Mesenchymal stem cell (in vitro differentiated cells and primary cell): Measurements from ENCODE around the gene GLRA3.

ENCODE experiments used
- DNase-seq: peaks from one replicate; pipeline ENCODE4 v3.0.0-alpha.2; 2013
- H2AFZ ChIP-seq: one replicate; pipeline ENCODE4 v1.6.1; 2013; ENCODE audit warnings: low read depth, mild to moderate bottlenecking, control low read depth, inconsistent platforms, low read length, moderate library complexity
- H2AK5ac ChIP-seq: 2 replicates; pipeline ENCODE4 v1.6.1; 2013; ENCODE audit warnings: low read length, moderate library complexity, mild to moderate bottlenecking, inconsistent platforms; ENCODE audit not compliant: severe bottlenecking
- H2BK120ac ChIP-seq: one replicate; pipeline ENCODE4 v1.6.1; 2013; ENCODE audit warnings: low read depth, mild to moderate bottlenecking, inconsistent platforms, low read length, moderate library complexity
- H2BK12ac ChIP-seq, 2 experiments: one replicate each; pipeline ENCODE4 v1.6.1; 2013; ENCODE audit warnings: inconsistent platforms in 2 of 2, low read length in 2 of 2, mild to moderate bottlenecking in 2 of 2, moderate library complexity in 2 of 2, control low read depth in 1 of 2
- H2BK15ac ChIP-seq: one replicate; pipeline ENCODE4 v1.6.1; 2013; ENCODE audit warnings: mild to moderate bottlenecking, low read depth, inconsistent platforms; ENCODE audit not compliant: poor library complexity, severe bottlenecking
- H2BK5ac ChIP-seq: 2 replicates; pipeline ENCODE4 v1.6.1; 2013; ENCODE audit warnings: low read depth, mild to moderate bottlenecking, low read length, control low read depth, inconsistent platforms; ENCODE audit not compliant: poor library complexity, severe bottlenecking
- H3K14ac ChIP-seq, 2 experiments: one replicate each; pipeline ENCODE4 v1.6.1; 2013; ENCODE audit warnings: inconsistent platforms in 2 of 2, low read length in 2 of 2, control low read depth in 1 of 2, mild to moderate bottlenecking in 1 of 2, moderate library complexity in 1 of 2
- H3K18ac ChIP-seq, 2 experiments: one replicate each; pipeline ENCODE4 v1.6.1; 2013; ENCODE audit warnings: inconsistent platforms in 2 of 2, low read length in 2 of 2, control low read depth in 1 of 2, low read depth in 1 of 2, mild to moderate bottlenecking in 1 of 2
- H3K23ac ChIP-seq, 2 experiments: one replicate each; pipeline ENCODE4 v1.6.1; 2013; ENCODE audit warnings: inconsistent platforms in 2 of 2, low read length in 2 of 2, mild to moderate bottlenecking in 2 of 2, moderate library complexity in 2 of 2, control low read depth in 1 of 2
- H3K27ac ChIP-seq: 2 replicates; pipeline ENCODE4 v1.5.1; 2013; ENCODE audit warnings: mild to moderate bottlenecking, moderate library complexity, low read length, control low read depth, inconsistent platforms; ENCODE audit not compliant: poor library complexity, severe bottlenecking
- H3K27me3 ChIP-seq, 2 experiments: 2 replicates each; pipeline versions ENCODE4 v1.6.1 to v1.7.0; 2013; ENCODE audit warnings: low read length in 2 of 2, mild to moderate bottlenecking in 2 of 2, moderate library complexity in 2 of 2, control low read depth in 1 of 2, inconsistent platforms in 1 of 2; ENCODE audit not compliant: control insufficient read depth in 1 of 2, insufficient read depth in 1 of 2
- H3K36me3 ChIP-seq, 2 experiments: 2 replicates each; pipeline versions ENCODE4 v1.6.1 to v1.7.0; 2013; ENCODE audit warnings: low read length in 2 of 2, control low read depth in 1 of 2, inconsistent platforms in 1 of 2, low read depth in 1 of 2, mild to moderate bottlenecking in 1 of 2; ENCODE audit not compliant: insufficient read depth in 2 of 2, control insufficient read depth in 1 of 2
- H3K4ac ChIP-seq, 2 experiments: one replicate each; pipeline ENCODE4 v1.6.1; 2013; ENCODE audit warnings: inconsistent platforms in 2 of 2, low read length in 2 of 2, mild to moderate bottlenecking in 2 of 2, moderate library complexity in 2 of 2, control low read depth in 1 of 2, low read depth in 1 of 2
- H3K4me1 ChIP-seq: 2 replicates; pipeline ENCODE4 v1.6.1; 2013; ENCODE audit warnings: low read depth, low read length, control low read depth; ENCODE audit not compliant: control insufficient read depth, insufficient read depth
- H3K4me2 ChIP-seq: 2 replicates; pipeline ENCODE4 v1.6.1; 2013; ENCODE audit warnings: low read length, mild to moderate bottlenecking, inconsistent platforms; ENCODE audit not compliant: poor library complexity, severe bottlenecking
- H3K4me3 ChIP-seq, 2 experiments: 2 replicates each; pipeline versions ENCODE4 v1.5.1 to v1.7.0; 2013; ENCODE audit warnings: low read length in 2 of 2, mild to moderate bottlenecking in 2 of 2, control low read depth in 1 of 2, low read depth in 1 of 2; ENCODE audit not compliant: insufficient read depth in 1 of 2
- H3K79me1 ChIP-seq: replicated peaks from 2 replicates; pipeline ENCODE4 v1.6.1; 2013; ENCODE audit warnings: mild to moderate bottlenecking, control low read depth, low read length, inconsistent platforms; ENCODE audit not compliant: poor library complexity, severe bottlenecking
- H3K9ac ChIP-seq: 2 replicates; pipeline ENCODE4 v1.7.0; 2013; ENCODE audit warnings: mild to moderate bottlenecking, low read length, moderate library complexity
- H3K9me3 ChIP-seq: 2 replicates; pipeline ENCODE4 v1.7.0; 2013; ENCODE audit warnings: mild to moderate bottlenecking, low read length; ENCODE audit not compliant: control insufficient read depth
- H4K8ac ChIP-seq: one replicate; pipeline ENCODE4 v1.6.1; 2013; ENCODE audit warnings: inconsistent platforms, mild to moderate bottlenecking, low read length, moderate library complexity
- H4K91ac ChIP-seq: one replicate; pipeline ENCODE4 v1.6.1; 2013; ENCODE audit warnings: mild to moderate bottlenecking, low read length, inconsistent platforms
- WGBS: methylation state at CpG from one replicate; pipeline ENCODE4 v1.1.7; 2013; ENCODE audit warnings: mixed read lengths; 5-methylcytosine and 5-hydroxymethylcytosine counted together

Gene GLRA3

DNA sequence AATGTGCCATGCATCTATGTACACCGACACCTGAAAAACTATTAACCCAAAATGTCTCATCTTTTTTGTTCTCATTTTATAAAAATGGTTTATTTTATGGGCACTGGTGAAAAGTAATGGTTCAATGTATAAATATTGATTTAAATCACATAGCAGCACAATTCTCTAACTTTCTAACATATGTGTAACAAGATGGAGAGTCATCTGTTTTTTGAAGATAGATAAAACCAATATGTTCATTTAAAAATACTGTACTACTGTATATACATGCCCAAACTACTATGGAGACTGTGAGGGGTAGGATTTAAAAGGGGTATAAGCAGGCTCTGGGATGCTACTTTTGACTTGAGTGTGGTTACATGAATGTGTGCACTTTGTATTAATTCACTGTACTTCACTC, 67.6 kb downstream of the GLRA3 start:
- Histone ChIP-seq H3K14ac (no peak overlapping the region), H3K9me3 (no peaks in the 10 kb centered on the region)

DNA sequence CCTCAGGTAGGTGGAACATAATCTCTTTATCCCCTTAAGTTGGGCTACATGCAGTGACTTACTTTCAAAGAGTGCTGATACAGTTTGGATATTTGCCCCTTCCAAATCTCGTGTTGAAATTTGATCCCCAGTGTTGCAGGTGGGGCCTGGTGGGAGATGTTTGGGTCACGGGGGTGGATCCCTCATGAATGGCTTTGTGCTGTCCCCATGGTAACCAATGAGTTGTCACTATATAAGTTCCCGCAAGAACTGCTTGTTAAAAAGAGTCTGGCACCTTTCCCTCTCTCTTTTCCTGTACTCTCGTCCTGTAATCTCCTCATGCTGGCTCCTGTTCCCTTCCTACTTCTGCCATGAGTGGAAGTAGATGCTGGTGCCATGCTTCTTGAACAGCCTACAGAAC, 71.3 kb downstream of the GLRA3 start:
- Histone ChIP-seq H2BK5ac (no peak overlapping the region), H3K9me3 (no peaks in the 10 kb centered on the region), H2AFZ (no peak overlapping the region), H4K8ac (no peak overlapping the region), H3K27ac (no peak overlapping the region), H2BK12ac (no peak overlapping the region), H3K4ac (no peak overlapping the region), H3K4me2 (no peak overlapping the region), H3K9ac (no peak overlapping the region), H3K23ac (no peak overlapping the region), H4K91ac (no peak overlapping the region), H3K4me1 (no peaks in the 10 kb centered on the region), H3K27me3 (no peaks in the 10 kb centered on the region), H3K36me3 (no peaks in the 10 kb centered on the region), H3K4me3 (no peak overlapping the region), H2BK120ac (no peak overlapping the region), H3K79me1 (no peaks in the 10 kb centered on the region), H3K18ac (no peak overlapping the region), H2AK5ac (no peak overlapping the region), H2BK15ac (no peak overlapping the region), H3K14ac (no peak overlapping the region)
- WGBS: 69% methylated on average over 4 of the region's 4 CpGs
- no peak for DNase-seq

More for the DNA sequence above, 67.6 kb downstream of the GLRA3 start:
- Histone ChIP-seq H3K4ac (no peak overlapping the region), H4K8ac (no peak overlapping the region), H3K4me2 (no peak overlapping the region), H3K27ac (no peak overlapping the region), H3K18ac (no peak overlapping the region), H4K91ac (no peak overlapping the region), H2BK12ac (no peak overlapping the region), H2AFZ (no peak overlapping the region), H3K36me3 (no peaks in the 10 kb centered on the region), H2BK120ac (no peak overlapping the region), H3K4me3 (no peak overlapping the region), H3K27me3 (no peaks in the 10 kb centered on the region), H3K23ac (no peak overlapping the region), H2AK5ac (no peak overlapping the region), H2BK5ac (no peak overlapping the region), H3K79me1 (no peaks in the 10 kb centered on the region), H3K4me1 (no peaks in the 10 kb centered on the region), H3K9ac (no peak overlapping the region), H2BK15ac (no peak overlapping the region)
- no CpG with 5 or more reads among the region's 1 CpG for WGBS
- DNase-seq: no peak

DNA sequence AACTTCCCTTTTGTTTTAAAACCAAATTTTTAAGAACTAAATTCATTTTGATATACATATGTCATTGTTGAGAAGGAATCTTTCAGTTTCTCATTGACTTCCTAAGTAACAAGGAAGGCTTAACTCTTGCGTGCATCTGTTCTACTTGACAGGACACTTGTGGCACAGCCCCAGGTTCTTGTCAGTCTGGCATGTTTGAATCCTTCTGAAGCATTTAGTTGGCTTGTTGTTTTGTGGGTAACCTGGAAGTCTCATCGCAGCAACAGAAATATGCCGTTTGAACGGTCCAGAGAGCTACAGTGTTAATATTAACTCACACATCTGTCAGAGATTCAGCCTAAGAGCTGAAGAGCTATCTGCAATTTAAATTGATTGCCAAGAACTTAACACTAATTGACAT, 76.0 kb downstream of the GLRA3 start:
- H3K36me3 ChIP-seq: no peaks in the 10 kb centered on the region
- no peak overlapping the region for H2BK5ac ChIP-seq
- H3K9ac ChIP-seq: no peak overlapping the region
- no peak overlapping the region for H4K91ac ChIP-seq
- no peak overlapping the region for H2AFZ ChIP-seq
- no peak overlapping the region for H3K4ac ChIP-seq
- H3K18ac ChIP-seq: no peak overlapping the region
- no peak overlapping the region for H3K14ac ChIP-seq
- H3K9me3 ChIP-seq: no peaks in the 10 kb centered on the region
- H3K4me3 ChIP-seq: no peak overlapping the region
- H3K4me2 ChIP-seq: no peak overlapping the region
- 88% methylated on average over 4 of the region's 4 CpGs for WGBS
- no peak for DNase-seq
- H2BK120ac ChIP-seq: no peak overlapping the region
- no peaks in the 10 kb centered on the region for H3K27me3 ChIP-seq
- no peak overlapping the region for H2BK15ac ChIP-seq
- H3K23ac ChIP-seq: no peak overlapping the region
- H2BK12ac ChIP-seq: no peak overlapping the region
- H2AK5ac ChIP-seq: no peak overlapping the region
- H3K79me1 ChIP-seq: no peaks in the 10 kb centered on the region
- H3K4me1 ChIP-seq: no peaks in the 10 kb centered on the region
- no peak overlapping the region for H4K8ac ChIP-seq
- no peak overlapping the region for H3K27ac ChIP-seq

DNA sequence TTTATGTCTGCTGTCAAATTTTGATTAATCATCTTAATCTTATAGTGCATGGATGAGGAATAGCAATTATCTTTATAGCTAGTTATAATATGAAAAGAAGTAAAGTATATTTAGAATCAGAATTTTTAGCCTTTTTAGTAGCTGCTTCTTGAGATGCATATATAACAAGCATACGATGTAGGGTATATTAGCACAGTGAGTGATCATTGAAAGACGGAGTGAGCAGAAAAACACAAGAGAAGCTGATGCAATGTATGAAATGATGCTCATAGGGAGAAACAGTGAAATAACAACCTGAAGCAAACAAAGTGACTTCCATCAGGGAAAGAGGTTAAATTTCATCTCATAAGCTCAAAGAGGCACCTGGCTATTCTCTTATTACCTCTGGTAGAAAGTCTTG, 77.0 kb downstream of the GLRA3 start:
- no peak overlapping the region for H2AK5ac ChIP-seq
- H4K91ac ChIP-seq: no peak overlapping the region
- H2BK12ac ChIP-seq: no peak overlapping the region
- H3K4me2 ChIP-seq: no peak overlapping the region
- H3K27me3 ChIP-seq: no peaks in the 10 kb centered on the region
- no peaks in the 10 kb centered on the region for H3K4me1 ChIP-seq
- WGBS: 90% methylated on average over 2 of the region's 2 CpGs
- H3K18ac ChIP-seq: no peak overlapping the region
- H3K36me3 ChIP-seq: no peaks in the 10 kb centered on the region
- no peak overlapping the region for H3K9ac ChIP-seq
- no peak overlapping the region for H2AFZ ChIP-seq
- H3K23ac ChIP-seq: no peak overlapping the region
- no peaks in the 10 kb centered on the region for H3K79me1 ChIP-seq
- H3K4ac ChIP-seq: no peak overlapping the region
- no peak overlapping the region for H2BK5ac ChIP-seq
- no peak for DNase-seq
- peaks cover 2% of the 10 kb centered on the region for H3K9me3 ChIP-seq
- no peak overlapping the region for H3K14ac ChIP-seq
- H4K8ac ChIP-seq: no peak overlapping the region
- no peak overlapping the region for H3K4me3 ChIP-seq
- H2BK120ac ChIP-seq: no peak overlapping the region
- H3K27ac ChIP-seq: no peak overlapping the region
- no peak overlapping the region for H2BK15ac ChIP-seq
